Measurements from ENCODE around the gene KRI1. TPM values are rescaled to one million over a fixed set of nuclear protein-coding genes. Genes with fewer than 3 reads are reported as not detected.

Gene KRI1
- total and polyA plus RNA-seq, 2 of the 8 experiments (the other 6 are each of a cell fraction or from before 2014, with no cell fraction given): 14.2 to 45.2 TPM

DNA sequence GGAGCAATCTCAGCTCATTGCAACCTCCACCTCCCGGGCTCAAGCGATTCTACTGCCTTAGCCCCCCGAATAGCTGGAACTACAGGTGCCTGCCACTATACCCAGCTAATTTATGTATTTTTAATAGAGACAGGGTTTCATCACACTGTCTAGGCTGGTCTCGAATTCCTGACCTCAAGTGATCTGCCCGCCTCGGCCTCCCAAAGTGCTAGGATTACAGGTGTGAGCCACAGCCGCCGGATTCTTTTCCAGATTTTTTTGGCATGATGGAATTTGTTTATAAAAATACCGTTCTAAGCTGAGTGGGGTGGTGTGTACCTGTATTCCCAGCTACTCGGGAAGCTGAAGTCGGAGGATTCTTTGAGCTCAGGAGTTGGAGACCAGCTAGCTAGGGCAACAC, 28.1 kb downstream of the KRI1 start (continued):
- TF ChIP-seq CBX5 (IDR thresholded peaks at IDR 0.05; ENCODE audit: low read depth, low read length) (no peak), CEBPB (IDR thresholded peaks at IDR 0.05; ENCODE audit: low read depth, low read length) (no peak), SP4 (IDR thresholded peaks at IDR 0.05; ENCODE audit: low read length) (no peak), BACH1 (IDR thresholded peaks at IDR 0.05; ENCODE audit: low read length) (no peak)
